ENCODE measurements around the gene WDR64.
"Not testable (repeated sequence)": the region's sequence is repeated elsewhere in the genome, so short reads cannot be mapped to it uniquely, and the experiment has no call there.

The WDR64 gene

GRCh38 chr1:241778117-241778516 lies 126.0 kb downstream of the WDR64 start:
- ATAC-seq (replicated peaks; ENCODE audit: extremely low read depth, poor library complexity, severe bottlenecking) (no peak), DNase-seq (ENCODE audit: low spot score in 2 of 2) (no peak)
- Mint-ChIP-seq H3K27me3 (peaks cover 49% of the 10 kb centered on the region), H3K4me3 (no peak overlapping the region), H3K27ac (ENCODE audit: low read depth) (no peak overlapping the region), H3K4me1 (no peaks in the 10 kb centered on the region), H3K9me3 (no peaks in the 10 kb centered on the region), H3K36me3 (ENCODE audit: insufficient read depth) (no peaks in the 10 kb centered on the region)

- no peaks in the 10 kb centered on the region for H3K36me3 Mint-ChIP-seq (ENCODE audit: insufficient read depth)
- H3K27me3 Mint-ChIP-seq, result peaks cover 65% of the 10 kb centered on the region
- ATAC-seq (replicated peaks; ENCODE audit: extremely low read depth, poor library complexity, severe bottlenecking) (no peak), DNase-seq (ENCODE audit: low spot score in 2 of 2) (no peak)
- no peak overlapping the region for H3K27ac Mint-ChIP-seq (ENCODE audit: low read depth)
- no peaks in the 10 kb centered on the region for H3K4me1 Mint-ChIP-seq
- H3K9me3 Mint-ChIP-seq, result no peaks in the 10 kb centered on the region
- no peak overlapping the region for H3K4me3 Mint-ChIP-seq
These were observed 127.8 kb downstream of the WDR64 start for GRCh38 chr1:241779897-241780296.

GRCh38 chr1:241782396-241782795 lies 130.3 kb downstream of the WDR64 start:
- DNase-seq (ENCODE audit: low spot score in 2 of 2) (no peak), ATAC-seq (replicated peaks; ENCODE audit: extremely low read depth, poor library complexity, severe bottlenecking) (no peak)
- Mint-ChIP-seq H3K4me1 (no peaks in the 10 kb centered on the region), H3K36me3 (ENCODE audit: insufficient read depth) (no peaks in the 10 kb centered on the region), H3K4me3 (no peak overlapping the region), H3K27ac (ENCODE audit: low read depth) (no peak overlapping the region), H3K9me3 (no peaks in the 10 kb centered on the region), H3K27me3 (peaks cover 65% of the 10 kb centered on the region)

GRCh38 chr1:241787691-241788090 lies 135.6 kb downstream of the WDR64 start:
- Mint-ChIP-seq H3K4me3 (no peak overlapping the region), H3K27me3 (peaks cover 20% of the 10 kb centered on the region), H3K36me3 (ENCODE audit: insufficient read depth) (no peaks in the 10 kb centered on the region), H3K4me1 (no peaks in the 10 kb centered on the region), H3K9me3 (no peaks in the 10 kb centered on the region), H3K27ac (ENCODE audit: low read depth) (no peak overlapping the region)
- ATAC-seq (replicated peaks; ENCODE audit: extremely low read depth, poor library complexity, severe bottlenecking) (no peak), DNase-seq (ENCODE audit: low spot score in 2 of 2) (no peak)

- no peaks in the 10 kb centered on the region for H3K9me3 Mint-ChIP-seq
- peaks cover 7% of the 10 kb centered on the region for H3K27me3 Mint-ChIP-seq
- H3K36me3 Mint-ChIP-seq (ENCODE audit: insufficient read depth), result no peaks in the 10 kb centered on the region
- no peak overlapping the region for H3K27ac Mint-ChIP-seq (ENCODE audit: low read depth)
- ATAC-seq (replicated peaks; ENCODE audit: extremely low read depth, poor library complexity, severe bottlenecking) (no peak), DNase-seq (ENCODE audit: low spot score in 2 of 2) (no peak)
- no peaks in the 10 kb centered on the region for H3K4me1 Mint-ChIP-seq
- no peak overlapping the region for H3K4me3 Mint-ChIP-seq
These were observed 137.0 kb downstream of the WDR64 start for GRCh38 chr1:241789061-241789460.

GRCh38 chr1:241799416-241799815 lies 147.3 kb downstream of the WDR64 start:
- no peak for ATAC-seq (replicated peaks; ENCODE audit: extremely low read depth, poor library complexity, severe bottlenecking)
- H3K27me3 Mint-ChIP-seq, result peaks cover 51% of the 10 kb centered on the region
- H3K9me3 Mint-ChIP-seq, result no peaks in the 10 kb centered on the region
- H3K36me3 Mint-ChIP-seq (ENCODE audit: insufficient read depth), result peaks cover 2% of the 10 kb centered on the region
- H3K27ac Mint-ChIP-seq (ENCODE audit: low read depth), result no peak overlapping the region
- DNase-seq (ENCODE audit: low spot score in 2 of 2), result no peak
- H3K4me3 Mint-ChIP-seq, result no peak overlapping the region
- no peaks in the 10 kb centered on the region for H3K4me1 Mint-ChIP-seq

GRCh38 chr1:241800640-241801039 lies 148.6 kb downstream of the WDR64 start:
- H3K4me1 Mint-ChIP-seq, result no peaks in the 10 kb centered on the region
- H3K9me3 Mint-ChIP-seq, result no peaks in the 10 kb centered on the region
- DNase-seq (ENCODE audit: low spot score in 2 of 2), result no peak
- peaks cover 2% of the 10 kb centered on the region for H3K36me3 Mint-ChIP-seq (ENCODE audit: insufficient read depth)
- no peak overlapping the region for H3K27ac Mint-ChIP-seq (ENCODE audit: low read depth)
- no peak overlapping the region for H3K4me3 Mint-ChIP-seq
- no peak for ATAC-seq (replicated peaks; ENCODE audit: extremely low read depth, poor library complexity, severe bottlenecking)
- peaks cover 45% of the 10 kb centered on the region for H3K27me3 Mint-ChIP-seq

GRCh38 chr1:241802863-241803262 lies 150.8 kb downstream of the WDR64 start:
- Mint-ChIP-seq H3K4me3 (no peak overlapping the region), H3K27me3 (peaks cover 41% of the 10 kb centered on the region), H3K9me3 (no peaks in the 10 kb centered on the region), H3K36me3 (ENCODE audit: insufficient read depth) (peaks cover 2% of the 10 kb centered on the region), H3K4me1 (no peaks in the 10 kb centered on the region), H3K27ac (ENCODE audit: low read depth) (no peak overlapping the region)
- ATAC-seq (replicated peaks; ENCODE audit: extremely low read depth, poor library complexity, severe bottlenecking) (no peak), DNase-seq (ENCODE audit: low spot score in 2 of 2) (no peak)

GRCh38 chr1:241804706-241805105 lies 152.6 kb downstream of the WDR64 start:
- not testable (repeated sequence) for H3K4me1 Mint-ChIP-seq; H3K9me3 Mint-ChIP-seq; DNase-seq (ENCODE audit: low spot score in 2 of 2); H3K27ac Mint-ChIP-seq (ENCODE audit: low read depth); ATAC-seq (replicated peaks; ENCODE audit: extremely low read depth, poor library complexity, severe bottlenecking); H3K36me3 Mint-ChIP-seq (ENCODE audit: insufficient read depth); H3K4me3 Mint-ChIP-seq
- peaks cover 41% of the 10 kb centered on the region for H3K27me3 Mint-ChIP-seq

- no peak for DNase-seq (ENCODE audit: low spot score in 2 of 2)
- Mint-ChIP-seq H3K27me3 (peaks cover 14% of the 10 kb centered on the region), H3K9me3 (no peaks in the 10 kb centered on the region), H3K27ac (ENCODE audit: low read depth) (no peak overlapping the region), H3K4me3 (no peak overlapping the region), H3K4me1 (no peaks in the 10 kb centered on the region), H3K36me3 (ENCODE audit: insufficient read depth) (peaks cover 2% of the 10 kb centered on the region)
- no peak for ATAC-seq (replicated peaks; ENCODE audit: extremely low read depth, poor library complexity, severe bottlenecking)
These were observed 156.2 kb downstream of the WDR64 start for GRCh38 chr1:241808265-241808664.

GRCh38 chr1:241810769-241811405 lies 158.8 kb downstream of the WDR64 start:
- no peaks in the 10 kb centered on the region for H3K36me3 Mint-ChIP-seq (ENCODE audit: insufficient read depth)
- H3K4me1 Mint-ChIP-seq, result no peaks in the 10 kb centered on the region
- no peak overlapping the region for H3K27ac Mint-ChIP-seq (ENCODE audit: low read depth)
- H3K9me3 Mint-ChIP-seq, result no peaks in the 10 kb centered on the region
- ATAC-seq (replicated peaks; ENCODE audit: extremely low read depth, poor library complexity, severe bottlenecking) (no peak), DNase-seq (ENCODE audit: low spot score in 2 of 2) (no peak)
- H3K4me3 Mint-ChIP-seq, result no peak overlapping the region
- H3K27me3 Mint-ChIP-seq, result peaks cover 10% of the 10 kb centered on the region

- no peak overlapping the region for H3K27ac Mint-ChIP-seq (ENCODE audit: low read depth)
- no peaks in the 10 kb centered on the region for H3K36me3 Mint-ChIP-seq (ENCODE audit: insufficient read depth)
- H3K9me3 Mint-ChIP-seq, result no peaks in the 10 kb centered on the region
- H3K4me3 Mint-ChIP-seq, result no peak overlapping the region
- no peak for DNase-seq (ENCODE audit: low spot score in 2 of 2)
- no peaks in the 10 kb centered on the region for H3K4me1 Mint-ChIP-seq
- H3K27me3 Mint-ChIP-seq, result peaks cover 20% of the 10 kb centered on the region
- no peak for ATAC-seq (replicated peaks; ENCODE audit: extremely low read depth, poor library complexity, severe bottlenecking)
These were observed 161.8 kb downstream of the WDR64 start for GRCh38 chr1:241813768-241814320.

- Mint-ChIP-seq H3K36me3 (ENCODE audit: insufficient read depth) (no peaks in the 10 kb centered on the region), H3K4me1 (no peaks in the 10 kb centered on the region), H3K27ac (ENCODE audit: low read depth) (no peak overlapping the region), H3K27me3 (peaks cover 20% of the 10 kb centered on the region), H3K9me3 (no peaks in the 10 kb centered on the region), H3K4me3 (no peak overlapping the region)
- ATAC-seq (replicated peaks; ENCODE audit: extremely low read depth, poor library complexity, severe bottlenecking) (no peak), DNase-seq (ENCODE audit: low spot score in 2 of 2) (no peak)
These were observed 163.9 kb downstream of the WDR64 start for GRCh38 chr1:241816008-241816407.

All from central memory CD8-positive, alpha-beta T cell (primary cell).